GM23338 (cell line): ENCODE results near the gene THBS3. TPM values are rescaled to one million over a fixed set of nuclear protein-coding genes. Genes with fewer than 3 reads are reported as not detected.
"Not testable (repeated sequence)": the region's sequence is repeated elsewhere in the genome, so short reads cannot be mapped to it uniquely, and the experiment has no call there.

Experiments used
- ATAC-seq: fragments of 200-7000 bp; cut with Tn5 transposase; 3 replicates; pipeline ENCODE4 v1.9.1; 2020
- DNase-seq: peaks from one replicate; pipeline ENCODE4 v3.0.0-alpha.2; 2015; ENCODE audit warnings: low spot score
- H2AFZ ChIP-seq: fragments of 200-600 bp; sonication (generic); 2 replicates; pipeline ENCODE4 v1.8.0; 2016; ENCODE audit warnings: antibody characterized with exemption, mild to moderate bottlenecking, moderate library complexity
- H3F3A ChIP-seq: fragments of 200-600 bp; sonication (generic); replicated peaks from 2 replicates; pipeline ENCODE4 v1.8.0; 2017; ENCODE audit warnings: antibody characterized with exemption, mixed run types, low read depth
- H3K27ac ChIP-seq: fragments of 200-600 bp; sonication (generic); 2 replicates; pipeline ENCODE4 v1.6.1; 2016; ENCODE audit warnings: low read depth
- H3K27me3 ChIP-seq: fragments of 200-600 bp; sonication (generic); 2 replicates; pipeline ENCODE4 v1.8.0; 2016; ENCODE audit warnings: mild to moderate bottlenecking, mixed run types, moderate library complexity; ENCODE audit not compliant: insufficient read depth
- H3K36me3 ChIP-seq: fragments of 200-600 bp; sonication (generic); 2 replicates; pipeline ENCODE4 v1.8.0; 2016; ENCODE audit warnings: mild to moderate bottlenecking; ENCODE audit not compliant: insufficient read depth
- H3K4me1 ChIP-seq: fragments of 200-600 bp; sonication (generic); 2 replicates; pipeline ENCODE4 v1.8.0; 2016; ENCODE audit warnings: mild to moderate bottlenecking, moderate library complexity; ENCODE audit not compliant: insufficient read depth
- H3K4me2 ChIP-seq: fragments of 200-600 bp; sonication (generic); 2 replicates; pipeline ENCODE4 v1.7.1; 2017; ENCODE audit warnings: mixed run types
- H3K4me3 ChIP-seq: fragments of 200-600 bp; sonication (generic); 2 replicates; pipeline ENCODE4 v1.6.1; 2016; ENCODE audit warnings: mixed run types
- H3K79me2 ChIP-seq: fragments of 200-600 bp; sonication (generic); replicated peaks from 2 replicates; pipeline ENCODE4 v1.8.0; 2017; ENCODE audit warnings: mild to moderate bottlenecking; ENCODE audit not compliant: insufficient read depth
- H3K9me2 ChIP-seq: fragments of 200-600 bp; sonication (generic); 2 replicates; pipeline ENCODE4 v1.8.0; 2017; ENCODE audit not compliant: insufficient read depth
- H4K20me1 ChIP-seq: fragments of 200-600 bp; sonication (generic); replicated peaks from 2 replicates; pipeline ENCODE4 v1.8.0; 2017; ENCODE audit warnings: mild to moderate bottlenecking; ENCODE audit not compliant: insufficient read depth
- H3K27ac Mint-ChIP-seq: 2 replicates; pipeline ENCODE4 v1.8.0; 2020; ENCODE audit warnings: inconsistent platforms, mild to moderate bottlenecking, moderate library complexity, mixed read lengths
- H3K27me3 Mint-ChIP-seq: 3 replicates; pipeline ENCODE4 v1.8.0; 2022; ENCODE audit warnings: low read depth, mild to moderate bottlenecking, moderate library complexity, mixed read lengths, inconsistent platforms; ENCODE audit not compliant: insufficient read depth, poor library complexity
- H3K36me3 Mint-ChIP-seq: 3 replicates; pipeline ENCODE4 v1.8.0; 2021; ENCODE audit warnings: low read depth, mild to moderate bottlenecking, inconsistent platforms, moderate library complexity, mixed read lengths
- H3K4me1 Mint-ChIP-seq: 3 replicates; pipeline ENCODE4 v1.8.0; 2020; ENCODE audit warnings: mild to moderate bottlenecking, inconsistent platforms, mixed read lengths
- H3K4me3 Mint-ChIP-seq: 3 replicates; pipeline ENCODE4 v1.8.0; 2021; ENCODE audit warnings: moderate library complexity, mild to moderate bottlenecking, inconsistent platforms, mixed read lengths
- H3K9me3 Mint-ChIP-seq: 3 replicates; pipeline ENCODE4 v1.8.0; 2020; ENCODE audit warnings: moderate library complexity, mild to moderate bottlenecking, inconsistent platforms, mixed read lengths
- CREB1 ChIP-seq: fragments of 250-450 bp; sonication (Bioruptor Pico); IDR thresholded peaks from 2 replicates; pipeline ENCODE4 v1.5.0; 2020; ENCODE audit warnings: low read depth, mild to moderate bottlenecking, moderate library complexity
- EZH2 ChIP-seq: fragments of 200-600 bp; sonication (generic); IDR thresholded peaks from one replicate; pipeline ENCODE4 v1.8.0; 2017; ENCODE audit warnings: antibody characterized with exemption, mild to moderate bottlenecking, low read depth; ENCODE audit not compliant: unreplicated experiment
- EZH2phosphoT487 ChIP-seq: fragments of 200-600 bp; sonication (generic); IDR thresholded peaks from one replicate; pipeline ENCODE4 v1.8.1; 2018; ENCODE audit warnings: antibody characterized with exemption; ENCODE audit not compliant: unreplicated experiment
- JUNB ChIP-seq: IDR thresholded peaks from one replicate; pipeline ENCODE4 v1.6.1; 2016; ENCODE audit warnings: antibody characterized with exemption; ENCODE audit not compliant: unreplicated experiment
- POLR2AphosphoS5 ChIP-seq: IDR thresholded peaks from 2 replicates; pipeline ENCODE4 v1.6.1; 2016; ENCODE audit warnings: antibody characterized with exemption, low read depth
- STAT1 ChIP-seq: IDR thresholded peaks from one replicate; pipeline ENCODE4 v1.6.1; 2016; ENCODE audit warnings: antibody characterized with exemption; ENCODE audit not compliant: unreplicated experiment
- ZNF114 ChIP-seq: fragments of 250-450 bp; sonication (Bioruptor Pico); IDR thresholded peaks from 2 replicates; pipeline ENCODE4 v1.5.0; 2020; ENCODE audit warnings: mild to moderate bottlenecking, moderate library complexity
- polyA plus RNA-seq: library from polyadenylated mRNA; unstranded; fragments of >200 nt; fragmentation: Nextera tagmentation; extraction: Ambion mirVana; gene quantifications from 2 replicates; pipeline ENCODE4 v1.2.1, GENCODE V29; 2016
- total RNA-seq: library from RNA; depleted of rRNA; stranded (reverse); fragments of >200 nt; shearing (Covaris generic); gene quantifications from 2 replicates; pipeline ENCODE4 v1.2.3, GENCODE V29; 2014
- TF ChIP-seq, protein P1 (sequence below): IDR thresholded peaks from one replicate; pipeline ENCODE4 v1.6.1; 2018; ENCODE audit warnings: antibody characterized with exemption; ENCODE audit not compliant: unreplicated experiment
- TF ChIP-seq, protein P2 (sequence below), 2 experiments: fragments of 200-600 bp in 1 of 2; sonication (generic) in 1 of 2; conservative IDR thresholded peaks; 2 replicates each; pipeline versions ENCODE4 v1.5.1 to v1.6.1; 2016 to 2017; ENCODE audit warnings: antibody characterized with exemption in 2 of 2, low read depth in 2 of 2, mild to moderate bottlenecking in 2 of 2, moderate library complexity in 1 of 2
- TF ChIP-seq, protein P3 (sequence below): IDR thresholded peaks from 2 replicates; pipeline ENCODE4 v1.6.1; 2016; ENCODE audit warnings: antibody characterized with exemption

The THBS3 gene
- total and polyA plus RNA-seq, 2 experiments from 2014 or later: 1.2 to 4.3 TPM

DNA sequence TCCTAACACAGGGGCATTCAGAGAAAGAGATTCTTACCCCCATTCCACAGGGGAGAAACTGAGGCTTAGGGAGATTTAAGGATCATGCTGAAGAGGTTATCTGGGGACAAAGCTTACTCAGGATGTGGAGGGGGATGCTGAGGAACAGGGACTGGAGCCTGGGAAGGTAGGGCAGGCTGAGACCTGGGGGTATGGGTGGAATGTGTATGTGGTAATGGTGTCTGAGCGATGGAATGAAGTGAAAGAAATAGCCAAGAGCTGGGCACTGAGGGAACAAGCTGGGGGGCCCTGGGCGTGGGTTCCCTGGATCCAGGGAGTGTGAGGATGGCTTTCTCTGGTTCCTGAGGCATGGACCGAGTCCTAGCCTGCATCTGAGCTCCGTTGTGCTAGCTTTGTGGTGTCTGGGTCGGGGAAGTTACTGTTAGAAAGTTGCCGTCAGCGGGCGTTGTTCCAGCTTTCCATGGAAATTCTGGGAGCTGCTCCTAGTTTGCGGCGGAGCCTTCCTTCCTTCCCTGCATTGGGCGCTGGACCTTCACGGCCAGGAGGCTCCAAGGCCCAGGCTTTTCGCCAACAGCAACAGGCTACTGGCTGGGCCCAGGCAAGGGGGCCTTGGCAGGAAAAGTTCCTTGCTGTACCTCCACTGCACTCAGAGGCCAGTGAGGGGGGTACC lies 3.8 kb upstream of the THBS3 start:
- H3K27ac Mint-ChIP-seq, H2AFZ ChIP-seq, H4K20me1 ChIP-seq, H3K27me3 ChIP-seq, H3K27ac ChIP-seq, H3K9me3 Mint-ChIP-seq, H3K4me3 ChIP-seq, ATAC-seq, H3K36me3 ChIP-seq, H3K79me2 ChIP-seq, DNase-seq, H3K9me2 ChIP-seq, H3K4me3 Mint-ChIP-seq, H3K4me2 ChIP-seq: not testable (repeated sequence)
- H3K4me1 Mint-ChIP-seq: peaks cover 23% of the 10 kb centered on the region
- peaks cover 10% of the 10 kb centered on the region; the same call in 2 of the 3 replicates for H3K36me3 Mint-ChIP-seq
- H3K4me1 ChIP-seq: peaks cover 21% of the 10 kb centered on the region
- peaks cover 29% of the 10 kb centered on the region for H3K27me3 Mint-ChIP-seq
- peaks cover 13% of the 10 kb centered on the region for H3F3A ChIP-seq

DNA sequence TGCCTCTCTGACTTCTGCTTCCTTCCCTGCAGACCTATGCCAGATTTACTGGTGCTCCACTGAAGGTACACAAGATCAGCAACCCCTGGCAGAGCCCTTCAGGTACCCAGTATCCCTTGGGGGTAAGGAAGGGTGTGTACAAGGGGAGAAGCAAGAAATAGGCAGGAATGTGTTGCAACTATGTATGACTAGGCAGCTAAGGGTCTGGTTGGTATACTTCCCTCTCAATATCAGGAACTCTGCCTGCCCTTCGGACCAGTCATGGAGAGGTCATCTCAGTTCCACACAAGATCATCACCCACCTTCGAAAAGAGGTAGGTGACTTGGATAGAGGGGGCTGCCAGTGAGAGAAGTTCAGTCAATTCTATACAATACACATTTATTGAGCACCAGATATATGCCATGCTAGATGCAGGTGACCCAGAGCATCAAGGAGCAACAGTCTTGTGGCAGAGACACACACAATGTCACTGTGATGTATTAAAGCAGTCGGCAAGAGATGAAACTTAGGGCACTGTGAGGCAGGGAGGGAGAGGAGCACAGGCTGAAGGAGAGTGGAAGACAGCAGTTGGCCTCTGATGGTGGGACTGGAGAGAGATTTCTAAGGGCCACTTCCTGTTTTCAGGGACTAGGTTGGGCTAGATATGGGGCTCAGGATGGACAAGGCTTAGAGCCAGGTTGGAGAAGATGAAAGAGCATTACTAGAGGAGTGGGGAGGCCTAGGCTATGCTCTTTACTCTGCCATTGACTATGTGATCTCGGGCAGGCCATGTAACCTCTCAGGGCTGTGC lies 2.8 kb upstream of the THBS3 start:
- Mint-ChIP-seq H3K9me3 (no peaks in the 10 kb centered on the region; the same call in none of the 3 replicates), H3K4me3 (peak overlapping the region; percentile 88), H3K4me1 (peaks cover 29% of the 10 kb centered on the region), H3K27ac (no peak overlapping the region), H3K27me3 (peaks cover 36% of the 10 kb centered on the region), H3K36me3 (peaks cover 10% of the 10 kb centered on the region; the same call in 2 of the 3 replicates)
- H3K4me1 ChIP-seq: peaks cover 21% of the 10 kb centered on the region
- peaks cover 15% of the 10 kb centered on the region for H3F3A ChIP-seq
- H3K9me2 ChIP-seq: no peaks in the 10 kb centered on the region
- H3K4me2 ChIP-seq: no peak overlapping the region
- 0 out of 2 replicates have a peak, but pooled peaks cover 7% of the 10 kb centered on the region for H3K79me2 ChIP-seq
- ATAC-seq (no peak), DNase-seq (no peak)
- no peaks in the 10 kb centered on the region; the same call in 1 of the 2 replicates for H4K20me1 ChIP-seq
- no peak overlapping the region for H2AFZ ChIP-seq
- H3K27ac ChIP-seq: no peak overlapping the region
- 0 out of 2 replicates have a peak overlapping the region, but pooled peaks have one; percentile 99 for H3K4me3 ChIP-seq
- no peaks in the 10 kb centered on the region for H3K36me3 ChIP-seq
- peaks cover 6% of the 10 kb centered on the region; the same call in 1 of the 2 replicates for H3K27me3 ChIP-seq
- TF ChIP-seq EZH2: no peak
- TF ChIP-seq CREB1: no peak
- TF ChIP-seq, protein P1, sequence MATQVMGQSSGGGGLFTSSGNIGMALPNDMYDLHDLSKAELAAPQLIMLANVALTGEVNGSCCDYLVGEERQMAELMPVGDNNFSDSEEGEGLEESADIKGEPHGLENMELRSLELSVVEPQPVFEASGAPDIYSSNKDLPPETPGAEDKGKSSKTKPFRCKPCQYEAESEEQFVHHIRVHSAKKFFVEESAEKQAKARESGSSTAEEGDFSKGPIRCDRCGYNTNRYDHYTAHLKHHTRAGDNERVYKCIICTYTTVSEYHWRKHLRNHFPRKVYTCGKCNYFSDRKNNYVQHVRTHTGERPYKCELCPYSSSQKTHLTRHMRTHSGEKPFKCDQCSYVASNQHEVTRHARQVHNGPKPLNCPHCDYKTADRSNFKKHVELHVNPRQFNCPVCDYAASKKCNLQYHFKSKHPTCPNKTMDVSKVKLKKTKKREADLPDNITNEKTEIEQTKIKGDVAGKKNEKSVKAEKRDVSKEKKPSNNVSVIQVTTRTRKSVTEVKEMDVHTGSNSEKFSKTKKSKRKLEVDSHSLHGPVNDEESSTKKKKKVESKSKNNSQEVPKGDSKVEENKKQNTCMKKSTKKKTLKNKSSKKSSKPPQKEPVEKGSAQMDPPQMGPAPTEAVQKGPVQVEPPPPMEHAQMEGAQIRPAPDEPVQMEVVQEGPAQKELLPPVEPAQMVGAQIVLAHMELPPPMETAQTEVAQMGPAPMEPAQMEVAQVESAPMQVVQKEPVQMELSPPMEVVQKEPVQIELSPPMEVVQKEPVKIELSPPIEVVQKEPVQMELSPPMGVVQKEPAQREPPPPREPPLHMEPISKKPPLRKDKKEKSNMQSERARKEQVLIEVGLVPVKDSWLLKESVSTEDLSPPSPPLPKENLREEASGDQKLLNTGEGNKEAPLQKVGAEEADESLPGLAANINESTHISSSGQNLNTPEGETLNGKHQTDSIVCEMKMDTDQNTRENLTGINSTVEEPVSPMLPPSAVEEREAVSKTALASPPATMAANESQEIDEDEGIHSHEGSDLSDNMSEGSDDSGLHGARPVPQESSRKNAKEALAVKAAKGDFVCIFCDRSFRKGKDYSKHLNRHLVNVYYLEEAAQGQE: no peak
- TF ChIP-seq EZH2phosphoT487: no peak
- TF ChIP-seq, protein P2, sequence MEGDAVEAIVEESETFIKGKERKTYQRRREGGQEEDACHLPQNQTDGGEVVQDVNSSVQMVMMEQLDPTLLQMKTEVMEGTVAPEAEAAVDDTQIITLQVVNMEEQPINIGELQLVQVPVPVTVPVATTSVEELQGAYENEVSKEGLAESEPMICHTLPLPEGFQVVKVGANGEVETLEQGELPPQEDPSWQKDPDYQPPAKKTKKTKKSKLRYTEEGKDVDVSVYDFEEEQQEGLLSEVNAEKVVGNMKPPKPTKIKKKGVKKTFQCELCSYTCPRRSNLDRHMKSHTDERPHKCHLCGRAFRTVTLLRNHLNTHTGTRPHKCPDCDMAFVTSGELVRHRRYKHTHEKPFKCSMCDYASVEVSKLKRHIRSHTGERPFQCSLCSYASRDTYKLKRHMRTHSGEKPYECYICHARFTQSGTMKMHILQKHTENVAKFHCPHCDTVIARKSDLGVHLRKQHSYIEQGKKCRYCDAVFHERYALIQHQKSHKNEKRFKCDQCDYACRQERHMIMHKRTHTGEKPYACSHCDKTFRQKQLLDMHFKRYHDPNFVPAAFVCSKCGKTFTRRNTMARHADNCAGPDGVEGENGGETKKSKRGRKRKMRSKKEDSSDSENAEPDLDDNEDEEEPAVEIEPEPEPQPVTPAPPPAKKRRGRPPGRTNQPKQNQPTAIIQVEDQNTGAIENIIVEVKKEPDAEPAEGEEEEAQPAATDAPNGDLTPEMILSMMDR (conservative IDR thresholded peaks at IDR 0.05; ENCODE audit: low read depth in 2 of 2): no peak
- no peak for TF ChIP-seq STAT1
- TF ChIP-seq POLR2AphosphoS5: no peak
- TF ChIP-seq ZNF114 (CRISPR knock-in tag): no peak
- TF ChIP-seq JUNB: no peak
- TF ChIP-seq, protein P3, sequence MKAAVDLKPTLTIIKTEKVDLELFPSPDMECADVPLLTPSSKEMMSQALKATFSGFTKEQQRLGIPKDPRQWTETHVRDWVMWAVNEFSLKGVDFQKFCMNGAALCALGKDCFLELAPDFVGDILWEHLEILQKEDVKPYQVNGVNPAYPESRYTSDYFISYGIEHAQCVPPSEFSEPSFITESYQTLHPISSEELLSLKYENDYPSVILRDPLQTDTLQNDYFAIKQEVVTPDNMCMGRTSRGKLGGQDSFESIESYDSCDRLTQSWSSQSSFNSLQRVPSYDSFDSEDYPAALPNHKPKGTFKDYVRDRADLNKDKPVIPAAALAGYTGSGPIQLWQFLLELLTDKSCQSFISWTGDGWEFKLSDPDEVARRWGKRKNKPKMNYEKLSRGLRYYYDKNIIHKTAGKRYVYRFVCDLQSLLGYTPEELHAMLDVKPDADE: no peak
